Esophagus squamous epithelium (tissue), 4 donors: ENCODE data around the gene MBD5.

Source experiments
- CTCF ChIP-seq, 6 experiments: fragments of 450-650 bp in 4 of 6; fragments of 200-600 bp in 2 of 6; sonication (generic) in 2 of 6; IDR thresholded peaks; one replicate each; pipeline ENCODE4 v1.5.1; 2016 to 2019; ENCODE audit warnings: antibody characterized with exemption in 6 of 6, mild to moderate bottlenecking in 4 of 6, moderate library complexity in 4 of 6
- POLR2A ChIP-seq, 4 donors: fragments of 450-650 bp; IDR thresholded peaks; one replicate each; pipeline ENCODE4 v1.6.1; 2017; ENCODE audit warnings: antibody characterized with exemption in 4 of 4, mild to moderate bottlenecking in 4 of 4, moderate library complexity in 3 of 4

- TF ChIP-seq CTCF (IDR thresholded peaks at IDR 0.05) (no peak), POLR2A (IDR thresholded peaks at IDR 0.05) (no peak)
Observed at GRCh38 chr2:148026573-148026972, 5.7 kb downstream of the MBD5 start.
